Measurements from ENCODE around the gene VPS51. TPM values are rescaled to one million over a fixed set of nuclear protein-coding genes. Genes with fewer than 3 reads are reported as not detected.

Gene VPS51
- total and polyA plus RNA-seq, 2 of the 13 experiments (the other 11 are each of a cell fraction or from before 2014, with no cell fraction given), result 76.3 to 90.6 TPM

DNA sequence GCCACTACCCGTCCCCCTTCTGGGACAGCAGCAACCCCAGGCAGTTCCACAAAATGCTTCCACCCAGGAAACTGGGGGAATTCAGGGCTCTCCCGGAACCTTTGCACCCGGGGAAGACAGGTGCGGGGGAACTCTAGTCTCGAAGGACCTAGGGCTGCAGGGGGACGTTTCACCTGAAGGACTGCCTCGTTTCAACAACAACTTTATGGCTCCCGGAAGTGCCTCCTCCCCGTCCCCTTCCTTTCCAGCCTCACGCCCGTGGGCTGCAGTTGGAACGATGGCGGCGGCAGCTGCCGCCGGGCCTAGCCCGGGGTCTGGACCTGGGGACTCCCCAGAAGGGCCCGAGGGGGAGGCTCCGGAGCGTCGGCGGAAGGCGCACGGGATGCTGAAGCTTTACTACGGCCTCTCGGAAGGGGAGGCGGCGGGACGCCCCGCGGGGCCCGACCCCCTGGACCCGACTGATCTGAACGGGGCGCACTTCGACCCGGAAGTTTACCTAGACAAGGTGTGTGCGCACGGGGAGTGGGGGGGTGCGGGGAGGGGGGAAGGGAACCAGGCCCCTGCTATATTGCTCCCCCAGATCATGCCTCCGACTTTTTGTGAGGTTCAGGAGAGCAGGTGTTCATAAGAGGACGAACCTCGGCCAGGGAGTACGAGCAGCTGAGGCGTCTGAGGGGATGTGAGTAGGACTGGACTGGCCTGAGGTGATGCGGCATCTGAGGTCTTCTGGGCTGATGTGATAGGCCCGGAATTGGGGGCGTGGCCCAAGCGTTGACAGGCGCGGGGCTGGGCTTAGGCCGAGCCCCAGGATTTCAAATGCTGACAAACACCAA is at the start of gene VPS51 (continued):
- TF ChIP-seq, protein P1, sequence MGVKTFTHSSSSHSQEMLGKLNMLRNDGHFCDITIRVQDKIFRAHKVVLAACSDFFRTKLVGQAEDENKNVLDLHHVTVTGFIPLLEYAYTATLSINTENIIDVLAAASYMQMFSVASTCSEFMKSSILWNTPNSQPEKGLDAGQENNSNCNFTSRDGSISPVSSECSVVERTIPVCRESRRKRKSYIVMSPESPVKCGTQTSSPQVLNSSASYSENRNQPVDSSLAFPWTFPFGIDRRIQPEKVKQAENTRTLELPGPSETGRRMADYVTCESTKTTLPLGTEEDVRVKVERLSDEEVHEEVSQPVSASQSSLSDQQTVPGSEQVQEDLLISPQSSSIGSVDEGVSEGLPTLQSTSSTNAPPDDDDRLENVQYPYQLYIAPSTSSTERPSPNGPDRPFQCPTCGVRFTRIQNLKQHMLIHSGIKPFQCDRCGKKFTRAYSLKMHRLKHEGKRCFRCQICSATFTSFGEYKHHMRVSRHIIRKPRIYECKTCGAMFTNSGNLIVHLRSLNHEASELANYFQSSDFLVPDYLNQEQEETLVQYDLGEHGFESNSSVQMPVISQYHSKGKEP (CRISPR knock-in tag; IDR thresholded peaks at IDR 0.05), result no peak; the same call in 1 of the 2 replicates
- TF ChIP-seq, protein P2, sequence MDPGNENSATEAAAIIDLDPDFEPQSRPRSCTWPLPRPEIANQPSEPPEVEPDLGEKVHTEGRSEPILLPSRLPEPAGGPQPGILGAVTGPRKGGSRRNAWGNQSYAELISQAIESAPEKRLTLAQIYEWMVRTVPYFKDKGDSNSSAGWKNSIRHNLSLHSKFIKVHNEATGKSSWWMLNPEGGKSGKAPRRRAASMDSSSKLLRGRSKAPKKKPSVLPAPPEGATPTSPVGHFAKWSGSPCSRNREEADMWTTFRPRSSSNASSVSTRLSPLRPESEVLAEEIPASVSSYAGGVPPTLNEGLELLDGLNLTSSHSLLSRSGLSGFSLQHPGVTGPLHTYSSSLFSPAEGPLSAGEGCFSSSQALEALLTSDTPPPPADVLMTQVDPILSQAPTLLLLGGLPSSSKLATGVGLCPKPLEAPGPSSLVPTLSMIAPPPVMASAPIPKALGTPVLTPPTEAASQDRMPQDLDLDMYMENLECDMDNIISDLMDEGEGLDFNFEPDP (CRISPR knock-in tag; conservative IDR thresholded peaks at IDR 0.05), result no peak
- 0 out of 2 replicates have a peak, but pooled peaks have one; percentile 40 for TF ChIP-seq ZMYM4 (CRISPR knock-in tag; IDR thresholded peaks at IDR 0.05)
- TF ChIP-seq ETV6 (CRISPR knock-in tag; conservative IDR thresholded peaks at IDR 0.05), result peak; percentile 52; the same call in 1 of the 2 replicates
- TF ChIP-seq TGIF2 (CRISPR knock-in tag; IDR thresholded peaks at IDR 0.05), result peak; percentile 89; the same call in 1 of the 2 replicates
- TF ChIP-seq RFX1 (IDR thresholded peaks at IDR 0.05), result no peak
- TF ChIP-seq, protein P3, sequence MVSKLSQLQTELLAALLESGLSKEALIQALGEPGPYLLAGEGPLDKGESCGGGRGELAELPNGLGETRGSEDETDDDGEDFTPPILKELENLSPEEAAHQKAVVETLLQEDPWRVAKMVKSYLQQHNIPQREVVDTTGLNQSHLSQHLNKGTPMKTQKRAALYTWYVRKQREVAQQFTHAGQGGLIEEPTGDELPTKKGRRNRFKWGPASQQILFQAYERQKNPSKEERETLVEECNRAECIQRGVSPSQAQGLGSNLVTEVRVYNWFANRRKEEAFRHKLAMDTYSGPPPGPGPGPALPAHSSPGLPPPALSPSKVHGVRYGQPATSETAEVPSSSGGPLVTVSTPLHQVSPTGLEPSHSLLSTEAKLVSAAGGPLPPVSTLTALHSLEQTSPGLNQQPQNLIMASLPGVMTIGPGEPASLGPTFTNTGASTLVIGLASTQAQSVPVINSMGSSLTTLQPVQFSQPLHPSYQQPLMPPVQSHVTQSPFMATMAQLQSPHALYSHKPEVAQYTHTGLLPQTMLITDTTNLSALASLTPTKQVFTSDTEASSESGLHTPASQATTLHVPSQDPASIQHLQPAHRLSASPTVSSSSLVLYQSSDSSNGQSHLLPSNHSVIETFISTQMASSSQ (IDR thresholded peaks at IDR 0.05; ENCODE audit: low read depth), result 0 out of 2 replicates have a peak, but pooled peaks have one; percentile 68
- TF ChIP-seq, protein P3 (CRISPR knock-in tag; IDR thresholded peaks at IDR 0.05; ENCODE audit: borderline replicate concordance), result peak; percentile 82; the same call in 1 of the 2 replicates
- peak; percentile 33 for TF ChIP-seq HNRNPLL (IDR thresholded peaks at IDR 0.05; ENCODE audit: low read depth, low read length, poor library complexity, severe bottlenecking)
- TF ChIP-seq, protein P4, sequence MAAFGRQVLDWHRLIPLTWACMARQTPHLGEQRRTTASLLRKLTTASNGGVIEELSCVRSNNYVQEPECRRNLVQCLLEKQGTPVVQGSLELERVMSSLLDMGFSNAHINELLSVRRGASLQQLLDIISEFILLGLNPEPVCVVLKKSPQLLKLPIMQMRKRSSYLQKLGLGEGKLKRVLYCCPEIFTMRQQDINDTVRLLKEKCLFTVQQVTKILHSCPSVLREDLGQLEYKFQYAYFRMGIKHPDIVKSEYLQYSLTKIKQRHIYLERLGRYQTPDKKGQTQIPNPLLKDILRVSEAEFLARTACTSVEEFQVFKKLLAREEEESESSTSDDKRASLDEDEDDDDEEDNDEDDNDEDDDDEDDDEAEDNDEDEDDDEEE (CRISPR knock-in tag; IDR thresholded peaks at IDR 0.05), result no peak
- TF ChIP-seq, protein P5, sequence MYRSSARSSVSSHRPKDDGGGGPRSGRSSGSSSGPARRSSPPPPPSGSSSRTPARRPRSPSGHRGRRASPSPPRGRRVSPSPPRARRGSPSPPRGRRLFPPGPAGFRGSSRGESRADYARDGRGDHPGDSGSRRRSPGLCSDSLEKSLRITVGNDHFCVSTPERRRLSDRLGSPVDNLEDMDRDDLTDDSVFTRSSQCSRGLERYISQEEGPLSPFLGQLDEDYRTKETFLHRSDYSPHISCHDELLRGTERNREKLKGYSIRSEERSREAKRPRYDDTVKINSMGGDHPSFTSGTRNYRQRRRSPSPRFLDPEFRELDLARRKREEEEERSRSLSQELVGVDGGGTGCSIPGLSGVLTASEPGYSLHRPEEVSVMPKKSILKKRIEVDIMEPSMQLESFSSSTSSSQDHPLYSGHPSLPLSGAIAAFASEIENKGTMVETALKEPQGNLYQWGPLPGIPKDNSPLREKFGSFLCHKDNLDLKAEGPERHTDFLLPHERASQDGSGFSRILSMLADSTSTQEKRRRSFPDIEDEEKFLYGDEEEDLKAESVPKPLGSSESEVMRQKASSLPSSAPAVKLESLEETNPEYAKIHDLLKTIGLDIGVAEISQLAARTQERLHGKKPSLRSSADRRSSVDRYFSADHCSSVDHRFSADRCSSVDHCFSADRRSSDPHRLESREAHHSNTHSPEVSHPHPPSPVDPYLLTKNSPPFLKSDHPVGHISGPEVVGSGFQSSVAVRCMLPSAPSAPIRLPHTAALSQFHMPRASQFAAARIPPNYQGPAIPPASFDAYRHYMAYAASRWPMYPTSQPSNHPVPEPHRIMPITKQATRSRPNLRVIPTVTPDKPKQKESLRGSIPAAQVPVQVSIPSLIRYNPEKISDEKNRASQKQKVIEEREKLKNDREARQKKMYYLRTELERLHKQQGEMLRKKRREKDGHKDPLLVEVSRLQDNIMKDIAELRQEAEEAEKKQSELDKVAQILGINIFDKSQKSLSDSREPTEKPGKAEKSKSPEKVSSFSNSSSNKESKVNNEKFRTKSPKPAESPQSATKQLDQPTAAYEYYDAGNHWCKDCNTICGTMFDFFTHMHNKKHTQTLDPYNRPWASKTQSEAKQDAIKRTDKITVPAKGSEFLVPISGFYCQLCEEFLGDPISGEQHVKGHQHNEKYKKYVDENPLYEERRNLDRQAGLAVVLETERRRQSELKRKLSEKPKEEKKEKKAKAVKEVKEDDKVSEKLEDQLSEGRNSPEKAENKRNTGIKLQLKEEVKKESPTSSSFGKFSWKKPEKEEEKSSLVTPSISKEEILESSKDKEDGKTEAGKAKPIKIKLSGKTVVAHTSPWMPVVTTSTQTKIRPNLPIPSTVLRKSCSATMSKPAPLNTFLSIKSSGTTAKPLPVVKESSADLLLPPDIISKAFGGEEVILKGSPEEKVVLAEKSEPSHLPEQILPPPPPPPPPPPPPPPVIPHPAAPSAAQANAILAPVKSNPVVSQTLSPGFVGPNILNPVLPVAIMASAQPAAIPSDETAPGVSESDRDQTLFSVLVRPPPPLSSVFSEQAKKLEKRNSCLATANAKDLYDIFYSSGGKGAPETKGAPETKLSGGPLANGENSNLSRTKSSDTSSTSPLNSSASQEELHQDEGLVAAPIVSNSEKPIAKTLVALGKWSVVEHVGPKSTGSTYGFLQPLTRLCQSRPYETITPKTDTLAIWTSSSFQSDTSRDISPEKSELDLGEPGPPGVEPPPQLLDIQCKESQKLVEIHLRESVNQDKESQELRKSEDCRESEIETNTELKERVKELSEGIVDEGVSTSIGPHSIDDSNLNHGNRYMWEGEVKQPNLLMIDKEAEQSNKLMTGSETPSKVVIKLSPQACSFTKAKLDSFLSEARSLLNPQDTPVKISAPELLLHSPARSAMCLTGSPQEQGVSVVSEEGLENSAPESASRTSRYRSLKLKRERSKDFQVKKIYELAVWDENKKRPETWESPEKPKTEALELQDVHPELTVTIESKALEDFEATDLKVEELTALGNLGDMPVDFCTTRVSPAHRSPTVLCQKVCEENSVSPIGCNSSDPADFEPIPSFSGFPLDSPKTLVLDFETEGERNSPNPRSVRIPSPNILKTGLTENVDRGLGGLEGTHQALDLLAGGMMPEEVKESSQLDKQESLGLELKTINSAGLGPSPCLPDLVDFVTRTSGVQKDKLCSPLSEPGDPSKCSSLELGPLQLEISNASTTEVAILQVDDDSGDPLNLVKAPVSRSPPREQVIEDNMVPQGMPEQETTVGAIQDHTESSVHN (CRISPR knock-in tag; IDR thresholded peaks at IDR 0.05), result 0 out of 2 replicates have a peak, but pooled peaks have one; percentile 48
